Measurements from ENCODE around the gene PODNL1. TPM values are rescaled to one million over a fixed set of nuclear protein-coding genes. Genes with fewer than 3 reads are reported as not detected.

PODNL1 gene
- total RNA-seq, 1 experiment from 2014 or later, result 1.1 TPM

DNA sequence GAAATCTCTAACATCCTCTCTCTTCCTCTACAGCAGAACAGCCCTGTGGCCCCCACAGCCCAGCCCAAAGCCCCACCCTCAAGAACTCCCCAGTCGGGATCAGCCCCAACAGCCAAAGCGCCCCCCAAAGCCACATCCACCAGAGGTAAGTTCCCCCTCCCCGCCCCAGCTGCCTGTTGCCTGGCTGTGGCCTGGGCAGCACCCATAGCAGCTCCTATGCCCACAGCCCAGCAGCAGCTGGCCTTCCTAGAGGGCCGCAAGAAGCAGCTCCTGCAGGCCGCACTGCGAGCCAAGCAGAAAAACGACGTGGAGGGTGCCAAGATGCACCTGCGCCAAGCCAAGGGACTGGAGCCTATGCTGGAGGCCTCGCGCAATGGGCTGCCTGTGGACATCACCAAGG, 17.7 kb downstream of the PODNL1 start:
- no peak overlapping the region for H3K27ac Mint-ChIP-seq
- DNase-seq (ENCODE audit: low spot score) (no peak), ATAC-seq (no peak)
- H3K4me1 Mint-ChIP-seq, result no peaks in the 10 kb centered on the region
- H3K4me3 Mint-ChIP-seq, result no peak overlapping the region
- peaks cover 16% of the 10 kb centered on the region for H3K9me3 Mint-ChIP-seq
- CTCF ChIA-PET, result interaction anchor here (0.9 to 1.4 kb wide), 5 partner anchors 14 to 153 kb away, joined by 3 to 7 read pairs (median 3); partner anchors contain the start of gene DCAF15
- H3K36me3 Mint-ChIP-seq, result peaks cover 56% of the 10 kb centered on the region
- POLR2A ChIA-PET, result interaction anchor here (1.5 kb wide), 1 partner anchor 32 kb away, joined by 5 read pairs; the partner anchor contains the start of gene DCAF15
- no peaks in the 10 kb centered on the region for H3K27me3 Mint-ChIP-seq (ENCODE audit: low read depth)
- TF ChIP-seq NR1H2 (CRISPR knock-in tag; IDR thresholded peaks at IDR 0.05), result no peak
- TF ChIP-seq, protein P1, sequence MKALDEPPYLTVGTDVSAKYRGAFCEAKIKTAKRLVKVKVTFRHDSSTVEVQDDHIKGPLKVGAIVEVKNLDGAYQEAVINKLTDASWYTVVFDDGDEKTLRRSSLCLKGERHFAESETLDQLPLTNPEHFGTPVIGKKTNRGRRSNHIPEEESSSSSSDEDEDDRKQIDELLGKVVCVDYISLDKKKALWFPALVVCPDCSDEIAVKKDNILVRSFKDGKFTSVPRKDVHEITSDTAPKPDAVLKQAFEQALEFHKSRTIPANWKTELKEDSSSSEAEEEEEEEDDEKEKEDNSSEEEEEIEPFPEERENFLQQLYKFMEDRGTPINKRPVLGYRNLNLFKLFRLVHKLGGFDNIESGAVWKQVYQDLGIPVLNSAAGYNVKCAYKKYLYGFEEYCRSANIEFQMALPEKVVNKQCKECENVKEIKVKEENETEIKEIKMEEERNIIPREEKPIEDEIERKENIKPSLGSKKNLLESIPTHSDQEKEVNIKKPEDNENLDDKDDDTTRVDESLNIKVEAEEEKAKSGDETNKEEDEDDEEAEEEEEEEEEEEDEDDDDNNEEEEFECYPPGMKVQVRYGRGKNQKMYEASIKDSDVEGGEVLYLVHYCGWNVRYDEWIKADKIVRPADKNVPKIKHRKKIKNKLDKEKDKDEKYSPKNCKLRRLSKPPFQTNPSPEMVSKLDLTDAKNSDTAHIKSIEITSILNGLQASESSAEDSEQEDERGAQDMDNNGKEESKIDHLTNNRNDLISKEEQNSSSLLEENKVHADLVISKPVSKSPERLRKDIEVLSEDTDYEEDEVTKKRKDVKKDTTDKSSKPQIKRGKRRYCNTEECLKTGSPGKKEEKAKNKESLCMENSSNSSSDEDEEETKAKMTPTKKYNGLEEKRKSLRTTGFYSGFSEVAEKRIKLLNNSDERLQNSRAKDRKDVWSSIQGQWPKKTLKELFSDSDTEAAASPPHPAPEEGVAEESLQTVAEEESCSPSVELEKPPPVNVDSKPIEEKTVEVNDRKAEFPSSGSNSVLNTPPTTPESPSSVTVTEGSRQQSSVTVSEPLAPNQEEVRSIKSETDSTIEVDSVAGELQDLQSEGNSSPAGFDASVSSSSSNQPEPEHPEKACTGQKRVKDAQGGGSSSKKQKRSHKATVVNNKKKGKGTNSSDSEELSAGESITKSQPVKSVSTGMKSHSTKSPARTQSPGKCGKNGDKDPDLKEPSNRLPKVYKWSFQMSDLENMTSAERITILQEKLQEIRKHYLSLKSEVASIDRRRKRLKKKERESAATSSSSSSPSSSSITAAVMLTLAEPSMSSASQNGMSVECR (CRISPR knock-in tag; IDR thresholded peaks at IDR 0.05; ENCODE audit: borderline replicate concordance), result no peak
- TF ChIP-seq, protein P2, sequence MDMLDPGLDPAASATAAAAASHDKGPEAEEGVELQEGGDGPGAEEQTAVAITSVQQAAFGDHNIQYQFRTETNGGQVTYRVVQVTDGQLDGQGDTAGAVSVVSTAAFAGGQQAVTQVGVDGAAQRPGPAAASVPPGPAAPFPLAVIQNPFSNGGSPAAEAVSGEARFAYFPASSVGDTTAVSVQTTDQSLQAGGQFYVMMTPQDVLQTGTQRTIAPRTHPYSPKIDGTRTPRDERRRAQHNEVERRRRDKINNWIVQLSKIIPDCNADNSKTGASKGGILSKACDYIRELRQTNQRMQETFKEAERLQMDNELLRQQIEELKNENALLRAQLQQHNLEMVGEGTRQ (CRISPR knock-in tag; IDR thresholded peaks at IDR 0.05), result no peak
- TF ChIP-seq, protein P3, sequence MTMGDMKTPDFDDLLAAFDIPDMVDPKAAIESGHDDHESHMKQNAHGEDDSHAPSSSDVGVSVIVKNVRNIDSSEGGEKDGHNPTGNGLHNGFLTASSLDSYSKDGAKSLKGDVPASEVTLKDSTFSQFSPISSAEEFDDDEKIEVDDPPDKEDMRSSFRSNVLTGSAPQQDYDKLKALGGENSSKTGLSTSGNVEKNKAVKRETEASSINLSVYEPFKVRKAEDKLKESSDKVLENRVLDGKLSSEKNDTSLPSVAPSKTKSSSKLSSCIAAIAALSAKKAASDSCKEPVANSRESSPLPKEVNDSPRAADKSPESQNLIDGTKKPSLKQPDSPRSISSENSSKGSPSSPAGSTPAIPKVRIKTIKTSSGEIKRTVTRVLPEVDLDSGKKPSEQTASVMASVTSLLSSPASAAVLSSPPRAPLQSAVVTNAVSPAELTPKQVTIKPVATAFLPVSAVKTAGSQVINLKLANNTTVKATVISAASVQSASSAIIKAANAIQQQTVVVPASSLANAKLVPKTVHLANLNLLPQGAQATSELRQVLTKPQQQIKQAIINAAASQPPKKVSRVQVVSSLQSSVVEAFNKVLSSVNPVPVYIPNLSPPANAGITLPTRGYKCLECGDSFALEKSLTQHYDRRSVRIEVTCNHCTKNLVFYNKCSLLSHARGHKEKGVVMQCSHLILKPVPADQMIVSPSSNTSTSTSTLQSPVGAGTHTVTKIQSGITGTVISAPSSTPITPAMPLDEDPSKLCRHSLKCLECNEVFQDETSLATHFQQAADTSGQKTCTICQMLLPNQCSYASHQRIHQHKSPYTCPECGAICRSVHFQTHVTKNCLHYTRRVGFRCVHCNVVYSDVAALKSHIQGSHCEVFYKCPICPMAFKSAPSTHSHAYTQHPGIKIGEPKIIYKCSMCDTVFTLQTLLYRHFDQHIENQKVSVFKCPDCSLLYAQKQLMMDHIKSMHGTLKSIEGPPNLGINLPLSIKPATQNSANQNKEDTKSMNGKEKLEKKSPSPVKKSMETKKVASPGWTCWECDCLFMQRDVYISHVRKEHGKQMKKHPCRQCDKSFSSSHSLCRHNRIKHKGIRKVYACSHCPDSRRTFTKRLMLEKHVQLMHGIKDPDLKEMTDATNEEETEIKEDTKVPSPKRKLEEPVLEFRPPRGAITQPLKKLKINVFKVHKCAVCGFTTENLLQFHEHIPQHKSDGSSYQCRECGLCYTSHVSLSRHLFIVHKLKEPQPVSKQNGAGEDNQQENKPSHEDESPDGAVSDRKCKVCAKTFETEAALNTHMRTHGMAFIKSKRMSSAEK (CRISPR knock-in tag; IDR thresholded peaks at IDR 0.05; ENCODE audit: borderline replicate concordance), result no peak
- TF ChIP-seq FOXJ3 (CRISPR knock-in tag; IDR thresholded peaks at IDR 0.05; ENCODE audit: borderline replicate concordance), result no peak
- TF ChIP-seq, protein P4, sequence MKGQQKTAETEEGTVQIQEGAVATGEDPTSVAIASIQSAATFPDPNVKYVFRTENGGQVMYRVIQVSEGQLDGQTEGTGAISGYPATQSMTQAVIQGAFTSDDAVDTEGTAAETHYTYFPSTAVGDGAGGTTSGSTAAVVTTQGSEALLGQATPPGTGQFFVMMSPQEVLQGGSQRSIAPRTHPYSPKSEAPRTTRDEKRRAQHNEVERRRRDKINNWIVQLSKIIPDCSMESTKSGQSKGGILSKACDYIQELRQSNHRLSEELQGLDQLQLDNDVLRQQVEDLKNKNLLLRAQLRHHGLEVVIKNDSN (CRISPR knock-in tag; IDR thresholded peaks at IDR 0.05), result no peak
- TF ChIP-seq NR3C1 (CRISPR knock-in tag; conservative IDR thresholded peaks at IDR 0.05; ENCODE audit: low read depth), result no peak
- TF ChIP-seq, protein P5, sequence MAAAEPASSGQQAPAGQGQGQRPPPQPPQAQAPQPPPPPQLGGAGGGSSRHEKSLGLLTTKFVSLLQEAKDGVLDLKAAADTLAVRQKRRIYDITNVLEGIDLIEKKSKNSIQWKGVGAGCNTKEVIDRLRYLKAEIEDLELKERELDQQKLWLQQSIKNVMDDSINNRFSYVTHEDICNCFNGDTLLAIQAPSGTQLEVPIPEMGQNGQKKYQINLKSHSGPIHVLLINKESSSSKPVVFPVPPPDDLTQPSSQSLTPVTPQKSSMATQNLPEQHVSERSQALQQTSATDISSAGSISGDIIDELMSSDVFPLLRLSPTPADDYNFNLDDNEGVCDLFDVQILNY (CRISPR knock-in tag; IDR thresholded peaks at IDR 0.05), result no peak
- TF ChIP-seq PRRX2 (CRISPR knock-in tag; IDR thresholded peaks at IDR 0.05), result no peak
- no peak for TF ChIP-seq RELA (CRISPR knock-in tag; IDR thresholded peaks at IDR 0.05; ENCODE audit: borderline replicate concordance)
- TF ChIP-seq TEAD4 (CRISPR knock-in tag; IDR thresholded peaks at IDR 0.05), result no peak
- TF ChIP-seq MYBL2 (CRISPR knock-in tag; IDR thresholded peaks at IDR 0.05), result no peak
- TF ChIP-seq, protein P6, sequence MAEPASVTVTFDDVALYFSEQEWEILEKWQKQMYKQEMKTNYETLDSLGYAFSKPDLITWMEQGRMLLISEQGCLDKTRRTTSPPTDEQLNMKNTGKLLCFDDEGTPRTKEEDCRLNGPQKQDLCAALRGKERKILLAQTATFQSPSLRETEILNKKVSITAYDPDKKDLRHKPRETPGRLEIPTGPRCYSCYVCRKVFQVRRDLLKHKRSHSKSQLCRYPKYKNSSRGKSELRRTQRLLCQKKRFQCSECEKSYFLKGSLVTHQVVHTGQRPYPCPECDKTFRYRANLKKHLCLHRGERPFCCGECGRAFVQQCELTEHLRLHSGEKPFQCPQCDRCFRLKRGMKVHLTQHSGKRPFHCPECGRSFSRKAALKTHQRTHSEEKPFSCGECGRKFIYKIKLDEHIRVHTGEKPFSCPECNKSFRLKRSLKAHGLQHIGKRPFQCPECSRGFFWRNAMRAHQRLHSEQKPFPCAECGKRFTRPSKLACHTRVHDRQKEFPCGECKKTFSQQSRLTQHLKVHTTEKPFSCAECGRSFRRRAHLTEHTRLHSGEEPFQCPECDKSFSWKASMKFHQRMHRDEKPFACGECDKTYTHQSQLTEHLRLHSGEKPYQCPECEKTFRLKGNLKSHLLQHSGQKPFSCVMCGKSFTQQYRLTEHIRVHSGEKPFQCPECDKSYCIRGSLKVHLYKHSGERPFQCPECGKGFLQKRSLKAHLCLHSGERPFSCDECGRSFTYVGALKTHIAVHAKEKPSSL (CRISPR knock-in tag; conservative IDR thresholded peaks at IDR 0.05), result no peak
- TF ChIP-seq, protein P7, sequence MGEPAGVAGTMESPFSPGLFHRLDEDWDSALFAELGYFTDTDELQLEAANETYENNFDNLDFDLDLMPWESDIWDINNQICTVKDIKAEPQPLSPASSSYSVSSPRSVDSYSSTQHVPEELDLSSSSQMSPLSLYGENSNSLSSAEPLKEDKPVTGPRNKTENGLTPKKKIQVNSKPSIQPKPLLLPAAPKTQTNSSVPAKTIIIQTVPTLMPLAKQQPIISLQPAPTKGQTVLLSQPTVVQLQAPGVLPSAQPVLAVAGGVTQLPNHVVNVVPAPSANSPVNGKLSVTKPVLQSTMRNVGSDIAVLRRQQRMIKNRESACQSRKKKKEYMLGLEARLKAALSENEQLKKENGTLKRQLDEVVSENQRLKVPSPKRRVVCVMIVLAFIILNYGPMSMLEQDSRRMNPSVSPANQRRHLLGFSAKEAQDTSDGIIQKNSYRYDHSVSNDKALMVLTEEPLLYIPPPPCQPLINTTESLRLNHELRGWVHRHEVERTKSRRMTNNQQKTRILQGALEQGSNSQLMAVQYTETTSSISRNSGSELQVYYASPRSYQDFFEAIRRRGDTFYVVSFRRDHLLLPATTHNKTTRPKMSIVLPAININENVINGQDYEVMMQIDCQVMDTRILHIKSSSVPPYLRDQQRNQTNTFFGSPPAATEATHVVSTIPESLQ (CRISPR knock-in tag; IDR thresholded peaks at IDR 0.05), result no peak
- no peak for TF ChIP-seq ZNF232 (CRISPR knock-in tag; IDR thresholded peaks at IDR 0.05)
- TF ChIP-seq, protein P8, sequence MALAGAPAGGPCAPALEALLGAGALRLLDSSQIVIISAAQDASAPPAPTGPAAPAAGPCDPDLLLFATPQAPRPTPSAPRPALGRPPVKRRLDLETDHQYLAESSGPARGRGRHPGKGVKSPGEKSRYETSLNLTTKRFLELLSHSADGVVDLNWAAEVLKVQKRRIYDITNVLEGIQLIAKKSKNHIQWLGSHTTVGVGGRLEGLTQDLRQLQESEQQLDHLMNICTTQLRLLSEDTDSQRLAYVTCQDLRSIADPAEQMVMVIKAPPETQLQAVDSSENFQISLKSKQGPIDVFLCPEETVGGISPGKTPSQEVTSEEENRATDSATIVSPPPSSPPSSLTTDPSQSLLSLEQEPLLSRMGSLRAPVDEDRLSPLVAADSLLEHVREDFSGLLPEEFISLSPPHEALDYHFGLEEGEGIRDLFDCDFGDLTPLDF (CRISPR knock-in tag; IDR thresholded peaks at IDR 0.05), result no peak
- TF ChIP-seq TP53 (CRISPR knock-in tag; IDR thresholded peaks at IDR 0.05), result no peak
